Pons (tissue), 1 donor: ENCODE results near the gene TAS2R19.

Experiments used
- DNase-seq: peaks from one replicate; pipeline ENCODE4 v3.0.0-alpha.2; 2016; ENCODE audit warnings: low spot score

The TAS2R19 gene

DNA sequence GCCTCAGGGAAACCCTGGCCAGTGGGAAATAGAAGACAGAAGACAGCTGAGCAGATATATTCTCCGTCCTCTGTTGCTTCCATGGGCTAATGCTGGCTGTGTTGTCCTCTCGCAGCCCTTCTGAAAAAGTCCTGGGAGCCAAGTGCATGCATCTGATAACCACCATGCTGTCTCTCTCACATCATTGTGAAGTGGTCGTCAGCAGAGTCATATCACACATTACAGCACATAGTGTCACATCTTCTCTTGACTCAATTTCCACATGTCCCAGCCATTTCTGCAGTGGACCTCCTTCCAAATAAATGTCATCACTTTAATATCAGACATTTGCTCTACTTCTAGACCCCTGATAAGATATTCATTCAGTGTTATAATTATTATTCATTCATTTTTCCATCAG is 28.1 kb downstream of the TAS2R19 start:
- DNase-seq = no peak

DNA sequence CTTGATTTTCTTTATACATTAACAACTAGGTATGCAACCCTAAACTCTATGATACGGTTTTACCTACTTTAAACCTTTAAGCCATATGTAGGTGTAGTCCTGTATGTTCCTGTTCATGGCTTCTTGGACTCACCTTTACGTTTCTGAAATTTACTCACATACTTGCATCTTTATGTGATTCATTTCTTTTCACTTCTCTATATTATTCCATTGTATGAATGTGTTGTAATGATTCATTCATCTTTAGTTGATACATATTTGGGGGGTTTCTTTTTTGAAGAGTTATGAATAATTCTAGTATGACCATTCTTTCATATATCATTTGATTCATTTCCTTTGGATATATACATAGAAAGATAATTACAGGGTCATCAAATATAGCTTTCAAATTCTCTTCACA is 33.3 kb downstream of the TAS2R19 start:
- no peak for DNase-seq

DNA sequence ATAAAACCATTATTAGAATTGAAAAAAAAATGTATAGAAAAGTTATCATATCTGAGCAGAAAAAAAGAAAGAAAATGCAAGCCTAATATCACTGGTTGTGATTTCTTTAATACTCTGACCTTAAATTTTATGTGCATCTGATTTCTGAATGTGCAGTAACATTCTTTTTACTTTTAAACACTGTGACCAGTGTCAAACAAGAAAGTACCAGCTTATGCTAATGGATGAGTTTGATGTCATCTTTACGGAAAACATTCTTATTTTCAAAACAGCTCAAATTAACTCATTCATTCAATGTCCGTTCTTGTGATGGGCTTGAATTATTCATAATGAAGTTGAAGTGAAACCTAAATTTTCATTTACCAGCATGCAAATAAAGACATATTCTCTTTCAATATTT is 35.6 kb downstream of the TAS2R19 start, which contains the start of gene TAS2R50:
TSS of gene TAS2R50 (minus strand) at position 101 of the 400 bp plus-strand sequence. CDS start at position 49, 52 bp downstream.
- DNase-seq = no peak

DNA sequence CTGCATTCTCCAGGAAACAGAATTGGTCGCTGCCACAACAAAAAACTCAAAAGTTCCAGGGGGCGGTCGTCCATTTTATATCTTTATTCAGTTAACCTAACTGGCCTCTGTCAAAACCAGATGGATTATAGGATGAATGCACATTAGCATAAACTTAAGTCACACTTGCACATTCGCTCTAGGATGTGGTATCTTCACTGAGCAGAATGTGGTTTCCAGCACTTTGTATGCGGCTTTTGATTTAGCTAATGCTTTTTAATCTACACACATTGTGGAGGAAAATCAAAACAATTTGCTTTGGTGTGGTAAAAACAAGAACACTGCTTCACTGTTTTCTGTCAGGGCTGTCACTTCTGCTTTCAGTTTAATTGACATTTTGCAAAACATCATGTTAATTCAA is 40.2 kb downstream of the TAS2R19 start:
- DNase-seq = no peak

DNA sequence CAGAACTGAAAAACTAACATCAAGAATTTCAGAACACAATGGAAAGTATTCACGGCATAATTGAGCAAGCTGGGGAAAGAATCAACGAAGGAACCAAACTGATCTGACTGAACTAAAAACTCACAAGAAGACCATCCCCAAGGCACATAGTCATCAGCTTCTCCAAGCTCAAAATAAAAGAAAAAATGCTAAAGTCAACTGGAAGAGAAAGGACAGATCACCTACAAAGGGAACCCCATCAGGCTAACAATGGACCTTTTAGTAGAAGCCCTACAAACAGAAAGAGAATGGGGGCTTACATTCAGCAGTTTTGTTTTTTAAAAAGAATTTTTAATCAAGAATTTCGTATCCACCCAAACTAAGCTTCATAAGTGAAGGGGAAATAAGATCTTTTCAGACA is 47.5 kb downstream of the TAS2R19 start:
- DNase-seq = no peak
